Measurements from ENCODE around the gene CDK5.

Gene CDK5

GRCh38 chr7:151083071-151083823 is 25.6 kb upstream of the CDK5 start, which contains the start of gene TMUB1:
Gene TMUB1, minus strand, starts transcription at chr7:151083493. Its CDS starts 930 bp downstream, at chr7:151082563.
- Histone ChIP-seq H2AFZ (ENCODE audit: low read depth, low read length) (peak within 1 kb of the TSS; percentile 54; the same call in 1 of the 2 replicates), H3K4me2 (ENCODE audit: low read length) (peak within 1 kb of the TSS; percentile 88), H3K36me3 (replicated peaks; ENCODE audit: low read depth, low read length) (peaks cover 4% of the 10 kb centered on the region), H3K4me3 (ENCODE audit: low read length) (peak within 1 kb of the TSS; percentile 93), H3K9ac (ENCODE audit: low read length) (peak within 1 kb of the TSS; percentile 89), H3K27ac (ENCODE audit: low read length) (peak within 1 kb of the TSS; percentile 74), H4K20me1 (ENCODE audit: insufficient read depth, low read length) (no peaks in the 10 kb centered on the region), H3K4me1 (ENCODE audit: low read length) (peaks cover 53% of the 10 kb centered on the region), H3K27me3 (ENCODE audit: low read depth, low read length) (no peaks in the 10 kb centered on the region), H3K79me2 (ENCODE audit: low read length) (peaks cover 59% of the 10 kb centered on the region), H3K9me3 (ENCODE audit: insufficient read depth, low read length) (no peaks in the 10 kb centered on the region)
- TF ChIP-seq EZH2phosphoT487 (IDR thresholded peaks at IDR 0.05; ENCODE audit: low read depth) (no peak), CTCF (IDR thresholded peaks at IDR 0.05; ENCODE audit: low read depth, low read length) (no peak)

GRCh38 chr7:151082141-151083070 is 24.7 kb upstream of the CDK5 start:
- no peaks in the 10 kb centered on the region for H3K9me3 ChIP-seq (ENCODE audit: insufficient read depth, low read length)
- peak overlapping the region; percentile 88 for H3K4me2 ChIP-seq (ENCODE audit: low read length)
- H3K4me1 ChIP-seq (ENCODE audit: low read length): peaks cover 52% of the 10 kb centered on the region
- peak overlapping the region; percentile 89 for H3K9ac ChIP-seq (ENCODE audit: low read length)
- H3K27me3 ChIP-seq (ENCODE audit: low read depth, low read length): no peaks in the 10 kb centered on the region
- peak overlapping the region; percentile 93 for H3K4me3 ChIP-seq (ENCODE audit: low read length)
- H2AFZ ChIP-seq (ENCODE audit: low read depth, low read length): 0 out of 2 replicates have a peak overlapping the region, but pooled peaks have one; percentile 54
- H3K79me2 ChIP-seq (ENCODE audit: low read length): peaks cover 51% of the 10 kb centered on the region
- H3K27ac ChIP-seq (ENCODE audit: low read length): peak overlapping the region; percentile 74
- TF ChIP-seq CTCF (IDR thresholded peaks at IDR 0.05; ENCODE audit: low read depth, low read length) (no peak), EZH2phosphoT487 (IDR thresholded peaks at IDR 0.05; ENCODE audit: low read depth) (no peak)
- peaks cover 4% of the 10 kb centered on the region for H3K36me3 ChIP-seq (replicated peaks; ENCODE audit: low read depth, low read length)
- H4K20me1 ChIP-seq (ENCODE audit: insufficient read depth, low read length): no peaks in the 10 kb centered on the region

DNA sequence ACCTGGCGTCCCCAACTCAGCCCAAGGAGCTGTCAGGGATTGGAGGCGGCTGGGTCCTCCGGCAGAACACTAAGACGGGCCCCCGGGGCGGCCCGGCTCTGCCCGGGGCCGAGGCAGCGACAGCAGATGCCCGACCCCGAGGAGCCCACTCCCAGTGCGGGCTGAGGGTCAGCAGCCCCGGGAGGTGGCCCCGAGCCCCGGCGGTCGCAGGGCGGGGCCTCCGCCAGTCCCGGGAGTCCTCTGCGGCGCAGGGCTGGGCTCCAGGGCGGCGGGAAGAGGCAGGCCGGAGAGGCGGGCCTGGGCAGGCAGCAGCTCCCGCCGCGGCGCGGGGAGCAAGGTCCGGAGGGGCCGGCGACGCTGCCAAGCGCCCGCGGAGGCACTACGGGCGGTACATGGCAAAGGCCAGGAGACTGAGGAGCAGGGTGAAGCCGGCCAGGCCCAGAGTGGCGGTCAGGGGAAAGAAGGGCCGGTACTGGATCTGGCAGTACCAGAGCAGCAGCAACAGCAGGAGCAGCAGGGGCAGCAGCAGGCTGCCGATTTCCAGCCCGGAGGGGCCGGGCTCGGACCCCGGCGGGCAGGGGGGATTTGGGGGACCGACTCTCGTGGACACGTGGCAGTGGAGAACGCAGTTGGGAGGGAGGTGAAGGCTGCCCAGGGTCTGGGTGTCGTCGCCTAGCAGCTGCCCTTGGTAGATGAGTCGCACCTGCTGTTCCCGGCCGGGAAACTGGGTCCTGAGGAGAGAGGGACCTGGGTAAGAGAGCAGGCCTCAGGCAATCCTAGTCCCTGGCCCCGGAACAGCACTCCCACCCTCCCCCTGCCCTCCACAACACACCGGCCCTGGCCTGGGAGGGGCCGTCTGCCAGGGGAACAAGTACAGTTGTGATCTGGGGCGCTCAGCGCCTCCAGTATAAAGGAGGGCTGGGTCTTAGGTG is 23.7 kb upstream of the CDK5 start:
- H3K4me3 ChIP-seq (ENCODE audit: low read length): peak overlapping the region; percentile 94
- H3K4me1 ChIP-seq (ENCODE audit: low read length): peaks cover 52% of the 10 kb centered on the region

More for the DNA sequence above, 23.7 kb upstream of the CDK5 start:
- no peaks in the 10 kb centered on the region for H3K9me3 ChIP-seq (ENCODE audit: insufficient read depth, low read length)
- peak overlapping the region; percentile 92 for H3K9ac ChIP-seq (ENCODE audit: low read length)
- H3K4me2 ChIP-seq (ENCODE audit: low read length): peak overlapping the region; percentile 88
- peaks cover 4% of the 10 kb centered on the region for H3K36me3 ChIP-seq (replicated peaks; ENCODE audit: low read depth, low read length)
- peak overlapping the region; percentile 53 for H3K27ac ChIP-seq (ENCODE audit: low read length)
- no peak overlapping the region for H2AFZ ChIP-seq (ENCODE audit: low read depth, low read length)
- H4K20me1 ChIP-seq (ENCODE audit: insufficient read depth, low read length): no peaks in the 10 kb centered on the region
- TF ChIP-seq CTCF (IDR thresholded peaks at IDR 0.05; ENCODE audit: low read depth, low read length) (no peak), EZH2phosphoT487 (IDR thresholded peaks at IDR 0.05; ENCODE audit: low read depth) (no peak)
- no peaks in the 10 kb centered on the region for H3K27me3 ChIP-seq (ENCODE audit: low read depth, low read length)
- peaks cover 43% of the 10 kb centered on the region for H3K79me2 ChIP-seq (ENCODE audit: low read length)
